CD4-positive, CD25-positive, alpha-beta regulatory T cell (primary cell): ENCODE data around the gene RAB6B. TPM values are rescaled to one million over a fixed set of nuclear protein-coding genes. Genes with fewer than 3 reads are reported as not detected.

Source experiments
- ATAC-seq, 2 donors: fragments of 150-1000 bp; cut with Tn5 transposase; one replicate each; pipeline ENCODE4 v1.10.0; 2021; ENCODE audit warnings: low read depth in 2 of 2, moderate number of reproducible peaks in 2 of 2, moderate library complexity in 1 of 2
- DNase-seq, 3 donors: peaks; one replicate each; pipeline versions ENCODE4 v3.0.0 to v3.0.0-alpha.2; 2012 to 2022; ENCODE audit warnings: mixed read lengths in 1 of 3
- H3K27ac ChIP-seq: one replicate; pipeline ENCODE4 v1.7.0; 2013; ENCODE audit warnings: mild to moderate bottlenecking, low read length; ENCODE audit not compliant: insufficient read depth, poor library complexity, severe bottlenecking
- H3K27me3 ChIP-seq: one replicate; pipeline ENCODE4 v1.7.0; 2013; ENCODE audit warnings: low read length; ENCODE audit not compliant: control insufficient read depth, insufficient read depth
- H3K36me3 ChIP-seq: one replicate; pipeline ENCODE4 v1.7.0; 2013; ENCODE audit warnings: mild to moderate bottlenecking, low read length, moderate library complexity; ENCODE audit not compliant: control insufficient read depth, insufficient read depth
- H3K4me1 ChIP-seq: 2 replicates; pipeline ENCODE4 v1.7.0; 2013; ENCODE audit warnings: mild to moderate bottlenecking, low read length; ENCODE audit not compliant: insufficient read depth, control insufficient read depth, poor library complexity, severe bottlenecking
- H3K4me3 ChIP-seq: one replicate; pipeline ENCODE4 v1.7.0; 2013; ENCODE audit warnings: low read depth, mild to moderate bottlenecking, low read length, moderate library complexity
- H3K9me3 ChIP-seq, 2 experiments: 1 replicate in 1 of 2; 2 replicates in 1 of 2; pipeline ENCODE4 v1.7.0; 2013; ENCODE audit warnings: low read length in 2 of 2, mild to moderate bottlenecking in 1 of 2, moderate library complexity in 1 of 2; ENCODE audit not compliant: control insufficient read depth in 2 of 2
- H3K27ac Mint-ChIP-seq, 3 donors: one replicate each; pipeline ENCODE4 v1.8.0; 2020 to 2022; ENCODE audit warnings: mild to moderate bottlenecking in 3 of 3, mixed read lengths in 3 of 3, moderate library complexity in 2 of 3
- H3K27me3 Mint-ChIP-seq: one replicate; pipeline ENCODE4 v1.8.0; 2022; ENCODE audit warnings: mild to moderate bottlenecking, mixed read lengths
- H3K36me3 Mint-ChIP-seq: one replicate; pipeline ENCODE4 v1.8.0; 2020; ENCODE audit warnings: mixed read lengths
- H3K4me1 Mint-ChIP-seq, 4 donors: one replicate each; pipeline ENCODE4 v1.8.0; 2020 to 2022; ENCODE audit warnings: mixed read lengths in 4 of 4, mild to moderate bottlenecking in 1 of 4
- H3K4me3 Mint-ChIP-seq, 4 donors: one replicate each; pipeline ENCODE4 v1.8.0; 2020 to 2022; ENCODE audit warnings: mild to moderate bottlenecking in 4 of 4, mixed read lengths in 4 of 4, moderate library complexity in 3 of 4
- H3K9me3 Mint-ChIP-seq, 7 donors: one replicate each; pipeline ENCODE4 v1.8.0; 2020 to 2022; ENCODE audit warnings: mixed read lengths in 7 of 7, mild to moderate bottlenecking in 3 of 7, moderate library complexity in 2 of 7
- polyA plus RNA-seq, 4 donors: library from polyadenylated mRNA; unstranded; fragments of 300-500 nt; fragmentation: Illumina TruSeq; gene quantifications; one replicate each; pipeline ENCODE4 v1.2.3, GENCODE V29; 2021
- total RNA-seq: library from RNA; stranded (reverse); gene quantifications from one replicate; pipeline ENCODE4 v1.2.3, GENCODE V29; 2022

RAB6B gene
- total and polyA plus RNA-seq, 5 donors from 2014 or later: 0.16 to 0.94 (median 0.31) TPM

GRCh38 chr3:133865136-133865855 lies 30.4 kb downstream of the RAB6B start:
- no peaks in the 10 kb centered on the region for H3K27me3 ChIP-seq
- Mint-ChIP-seq H3K9me3 (peaks cover 0 to 3% (median 0%) of the 10 kb centered on the region in 7 donors), H3K4me1 (no peaks in the 10 kb centered on the region), H3K27ac (no peak overlapping the region), H3K27me3 (peaks cover 29% of the 10 kb centered on the region), H3K36me3 (no peaks in the 10 kb centered on the region), H3K4me3 (no peak overlapping the region)
- DNase-seq (no peak), ATAC-seq (no peak)
- H3K4me3 ChIP-seq: no peak overlapping the region
- no peaks in the 10 kb centered on the region for H3K36me3 ChIP-seq
- no peaks in the 10 kb centered on the region for H3K4me1 ChIP-seq
- no peaks in the 10 kb centered on the region for H3K9me3 ChIP-seq
- H3K27ac ChIP-seq: no peak overlapping the region

- H3K4me3 Mint-ChIP-seq: no peak overlapping the region
- Histone ChIP-seq H3K36me3 (no peaks in the 10 kb centered on the region), H3K4me3 (no peak overlapping the region), H3K27me3 (no peaks in the 10 kb centered on the region), H3K4me1 (no peaks in the 10 kb centered on the region), H3K9me3 (no peaks in the 10 kb centered on the region), H3K27ac (no peak overlapping the region)
- no peak overlapping the region for H3K27ac Mint-ChIP-seq
- H3K27me3 Mint-ChIP-seq: peaks cover 24% of the 10 kb centered on the region
- no peaks in the 10 kb centered on the region for H3K36me3 Mint-ChIP-seq
- ATAC-seq: no peak
- DNase-seq: no peak
- H3K9me3 Mint-ChIP-seq: peaks cover 0 to 3% (median 0%) of the 10 kb centered on the region in 7 donors
- H3K4me1 Mint-ChIP-seq: no peaks in the 10 kb centered on the region
Observed at GRCh38 chr3:133864616-133865015, 31.1 kb downstream of the RAB6B start.

- H3K27ac Mint-ChIP-seq: no peak overlapping the region
- H3K36me3 Mint-ChIP-seq: no peaks in the 10 kb centered on the region
- peaks cover 0 to 2% (median 0%) of the 10 kb centered on the region in 7 donors for H3K9me3 Mint-ChIP-seq
- H3K36me3 ChIP-seq: no peaks in the 10 kb centered on the region
- H3K4me1 ChIP-seq: no peaks in the 10 kb centered on the region
- ATAC-seq (no peak), DNase-seq (no peak)
- no peak overlapping the region for H3K4me3 Mint-ChIP-seq
- H3K27me3 Mint-ChIP-seq: peaks cover 21% of the 10 kb centered on the region
- no peaks in the 10 kb centered on the region for H3K27me3 ChIP-seq
- H3K4me1 Mint-ChIP-seq: no peaks in the 10 kb centered on the region
- H3K4me3 ChIP-seq: no peak overlapping the region
- H3K9me3 ChIP-seq: no peaks in the 10 kb centered on the region
- no peak overlapping the region for H3K27ac ChIP-seq
Observed at GRCh38 chr3:133863911-133864310, 31.8 kb downstream of the RAB6B start.

- H3K9me3 Mint-ChIP-seq: peaks cover 0 to 2% (median 0%) of the 10 kb centered on the region in 7 donors
- Histone ChIP-seq H3K4me1 (no peaks in the 10 kb centered on the region), H3K9me3 (no peaks in the 10 kb centered on the region), H3K27ac (no peak overlapping the region), H3K36me3 (no peaks in the 10 kb centered on the region), H3K4me3 (no peak overlapping the region), H3K27me3 (no peaks in the 10 kb centered on the region)
- no peak overlapping the region for H3K4me3 Mint-ChIP-seq
- ATAC-seq (no peak), DNase-seq (no peak)
- H3K27ac Mint-ChIP-seq: no peak overlapping the region
- no peaks in the 10 kb centered on the region for H3K4me1 Mint-ChIP-seq
- H3K27me3 Mint-ChIP-seq: peaks cover 11% of the 10 kb centered on the region
- H3K36me3 Mint-ChIP-seq: no peaks in the 10 kb centered on the region
Observed at GRCh38 chr3:133862161-133862560, 33.5 kb downstream of the RAB6B start.

GRCh38 chr3:133860519-133860918 lies 35.2 kb downstream of the RAB6B start:
- Mint-ChIP-seq H3K9me3 (peaks cover 0 to 2% (median 0%) of the 10 kb centered on the region in 7 donors), H3K4me3 (no peak overlapping the region), H3K27me3 (peaks cover 11% of the 10 kb centered on the region), H3K36me3 (no peaks in the 10 kb centered on the region), H3K4me1 (no peaks in the 10 kb centered on the region), H3K27ac (no peak overlapping the region)
- Histone ChIP-seq H3K36me3 (no peaks in the 10 kb centered on the region), H3K4me1 (no peaks in the 10 kb centered on the region), H3K27me3 (no peaks in the 10 kb centered on the region), H3K27ac (no peak overlapping the region), H3K4me3 (no peak overlapping the region), H3K9me3 (no peaks in the 10 kb centered on the region)
- ATAC-seq: no peak
- DNase-seq: no peak

- Mint-ChIP-seq H3K4me3 (no peak overlapping the region), H3K27me3 (peaks cover 10% of the 10 kb centered on the region), H3K9me3 (peaks cover 0 to 2% (median 0%) of the 10 kb centered on the region in 7 donors), H3K4me1 (no peaks in the 10 kb centered on the region), H3K36me3 (no peaks in the 10 kb centered on the region), H3K27ac (no peak overlapping the region)
- no peaks in the 10 kb centered on the region for H3K27me3 ChIP-seq
- no peaks in the 10 kb centered on the region for H3K36me3 ChIP-seq
- no peak overlapping the region for H3K4me3 ChIP-seq
- no peaks in the 10 kb centered on the region for H3K4me1 ChIP-seq
- no peak for DNase-seq
- H3K9me3 ChIP-seq: no peaks in the 10 kb centered on the region
- H3K27ac ChIP-seq: no peak overlapping the region
- no peak for ATAC-seq
Observed at GRCh38 chr3:133859381-133860234, 36.1 kb downstream of the RAB6B start.

GRCh38 chr3:133857767-133858166 lies 37.9 kb downstream of the RAB6B start:
- no peaks in the 10 kb centered on the region for H3K36me3 ChIP-seq
- no peaks in the 10 kb centered on the region for H3K27me3 ChIP-seq
- Mint-ChIP-seq H3K27me3 (peaks cover 11% of the 10 kb centered on the region), H3K4me3 (no peak overlapping the region), H3K27ac (no peak overlapping the region), H3K4me1 (no peaks in the 10 kb centered on the region), H3K36me3 (no peaks in the 10 kb centered on the region), H3K9me3 (peaks cover 0 to 2% (median 0%) of the 10 kb centered on the region in 7 donors)
- H3K4me3 ChIP-seq: no peak overlapping the region
- ATAC-seq (no peak), DNase-seq (peak in 1 of 3 donors; percentile 14)
- no peak overlapping the region for H3K27ac ChIP-seq
- no peaks in the 10 kb centered on the region for H3K9me3 ChIP-seq
- H3K4me1 ChIP-seq: no peaks in the 10 kb centered on the region
